ENCODE measurements around the gene SLC19A1. TPM values are rescaled to one million over a fixed set of nuclear protein-coding genes. Genes with fewer than 3 reads are reported as not detected.

SLC19A1 gene
- total RNA-seq: 12.0 TPM

DNA sequence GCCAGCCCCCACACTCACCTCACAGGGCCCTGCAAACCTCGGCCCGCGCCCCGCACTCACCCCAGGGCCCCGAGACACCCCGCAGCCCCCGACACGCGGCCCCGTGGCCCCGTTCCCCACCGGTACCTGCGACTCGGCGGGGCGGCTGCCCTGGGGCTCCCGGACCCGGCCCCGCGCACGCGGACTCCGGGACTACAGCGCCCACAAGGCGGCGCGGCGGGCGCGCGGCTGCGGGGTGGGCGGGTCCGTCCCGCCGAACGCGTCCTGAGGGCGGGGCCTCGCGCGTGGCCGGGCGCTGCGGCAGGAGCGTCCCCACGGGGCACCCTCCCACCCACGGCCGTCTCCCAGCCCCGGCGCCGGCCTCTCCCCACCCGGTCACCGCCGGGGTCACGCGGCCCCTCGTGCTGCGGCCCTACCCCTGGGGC, at the start of gene SLC19A1:
TSS of gene SLC19A1 (minus strand) at position 199 of the 425 bp plus-strand sequence. CDS start 4,481 bp downstream, outside the sequence.

Small RNA genes lying within 50 kb of the gene (small RNA-seq; reads per million reads assigned to genes)
- gene MIR6815 (ENCODE audit: low replicate concordance): 0.07 reads per million

Other genes with a start within 250 kb of the SLC19A1 start
- gene COL18A1, start 137.3 kb downstream of the SLC19A1 start, total RNA-seq: 278 TPM
- gene PCBP3, start 101.3 kb upstream of the SLC19A1 start, total RNA-seq: 1.5 TPM

All from metanephros (tissue), 2 donors.